Hematopoietic multipotent progenitor cell treated with erythropoietin and hydrocortisone succinate and interleukin-3 and kit ligand, for 17 days (in vitro differentiated cells): Measurements from ENCODE around the gene TUBA3D.
"Not testable (repeated sequence)": the region's sequence is repeated elsewhere in the genome, so short reads cannot be mapped to it uniquely, and the experiment has no call there.

Experiments
- DNase-seq: peaks from one replicate; pipeline ENCODE4 v3.0.0-alpha.2; 2015; ENCODE audit warnings: low spot score

TUBA3D gene

GRCh38 chr2:131483981-131484820 is 8.3 kb downstream of the TUBA3D start:
- DNase-seq: not testable (repeated sequence)

DNA sequence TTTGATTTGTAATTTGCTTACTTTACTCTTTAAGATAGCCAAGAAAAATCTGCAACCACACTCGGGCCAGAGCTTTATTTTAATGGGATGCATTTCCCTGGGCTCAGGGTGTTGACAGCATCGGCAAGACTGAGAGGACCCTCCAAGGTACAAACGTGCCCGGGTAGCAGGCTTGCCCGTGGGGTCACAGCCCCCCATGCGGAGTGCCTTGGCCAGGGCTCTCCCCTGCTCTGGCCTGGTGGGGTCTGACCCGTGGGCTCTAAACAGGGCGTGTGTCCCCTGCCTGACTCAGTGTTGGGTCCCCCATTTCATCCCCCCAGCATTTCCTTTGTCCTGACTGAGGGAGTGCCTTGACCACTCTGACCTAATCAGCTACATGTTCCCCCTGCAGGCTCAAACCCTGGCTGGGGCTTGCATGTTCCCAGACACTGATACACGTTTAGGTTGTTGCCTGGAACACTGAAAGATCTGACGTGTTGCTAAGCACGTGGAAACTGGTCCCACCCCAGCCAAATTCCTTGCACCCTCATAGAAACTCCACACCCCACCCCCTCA is 9.1 kb downstream of the TUBA3D start:
- DNase-seq: not testable (repeated sequence)

- DNase-seq: not testable (repeated sequence)
These were observed 10.4 kb downstream of the TUBA3D start for GRCh38 chr2:131486201-131486902.

DNA sequence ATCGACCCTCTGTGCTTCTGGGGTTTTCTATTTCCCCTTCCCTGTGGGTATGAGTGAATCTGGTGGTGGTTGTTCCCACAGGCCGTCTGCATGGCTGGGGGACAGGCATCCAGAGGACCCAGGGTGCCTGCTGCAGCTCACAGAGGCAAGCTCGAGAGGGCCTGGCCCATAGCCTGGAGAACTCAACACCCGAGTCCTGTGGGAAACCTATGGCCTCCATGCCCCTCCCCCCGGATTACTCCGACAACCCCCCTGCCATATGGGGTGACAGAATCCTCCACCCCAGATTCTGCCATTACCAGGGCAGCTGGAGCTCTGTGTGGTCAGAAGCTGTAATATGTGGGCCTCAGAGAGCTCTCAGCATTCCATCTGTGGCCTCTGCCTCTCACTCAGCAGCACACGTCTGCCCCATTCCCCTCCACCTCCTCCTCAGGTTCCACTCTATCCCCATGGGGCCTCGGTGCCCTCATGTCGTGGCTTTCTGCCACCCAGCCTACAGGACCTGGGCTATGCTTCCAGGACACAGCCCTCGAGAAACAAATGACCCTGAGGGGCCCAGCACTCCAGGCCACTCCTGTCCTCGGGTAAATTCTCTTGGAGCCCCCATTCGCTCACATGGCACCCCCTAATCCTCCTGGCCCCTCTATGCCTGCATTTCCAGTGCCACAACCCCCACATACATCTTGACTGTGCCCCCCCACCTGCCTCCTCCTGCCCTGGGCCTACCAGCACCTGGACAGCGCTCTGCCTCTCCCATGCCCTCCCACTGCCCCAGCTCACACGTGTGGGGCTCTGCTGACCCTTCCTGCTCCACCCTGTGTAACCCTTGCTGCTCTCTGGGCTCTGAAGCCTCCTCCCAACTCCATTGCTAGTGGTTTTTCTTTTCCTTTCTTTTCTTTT is 12.6 kb downstream of the TUBA3D start:
- DNase-seq: no peak

DNA sequence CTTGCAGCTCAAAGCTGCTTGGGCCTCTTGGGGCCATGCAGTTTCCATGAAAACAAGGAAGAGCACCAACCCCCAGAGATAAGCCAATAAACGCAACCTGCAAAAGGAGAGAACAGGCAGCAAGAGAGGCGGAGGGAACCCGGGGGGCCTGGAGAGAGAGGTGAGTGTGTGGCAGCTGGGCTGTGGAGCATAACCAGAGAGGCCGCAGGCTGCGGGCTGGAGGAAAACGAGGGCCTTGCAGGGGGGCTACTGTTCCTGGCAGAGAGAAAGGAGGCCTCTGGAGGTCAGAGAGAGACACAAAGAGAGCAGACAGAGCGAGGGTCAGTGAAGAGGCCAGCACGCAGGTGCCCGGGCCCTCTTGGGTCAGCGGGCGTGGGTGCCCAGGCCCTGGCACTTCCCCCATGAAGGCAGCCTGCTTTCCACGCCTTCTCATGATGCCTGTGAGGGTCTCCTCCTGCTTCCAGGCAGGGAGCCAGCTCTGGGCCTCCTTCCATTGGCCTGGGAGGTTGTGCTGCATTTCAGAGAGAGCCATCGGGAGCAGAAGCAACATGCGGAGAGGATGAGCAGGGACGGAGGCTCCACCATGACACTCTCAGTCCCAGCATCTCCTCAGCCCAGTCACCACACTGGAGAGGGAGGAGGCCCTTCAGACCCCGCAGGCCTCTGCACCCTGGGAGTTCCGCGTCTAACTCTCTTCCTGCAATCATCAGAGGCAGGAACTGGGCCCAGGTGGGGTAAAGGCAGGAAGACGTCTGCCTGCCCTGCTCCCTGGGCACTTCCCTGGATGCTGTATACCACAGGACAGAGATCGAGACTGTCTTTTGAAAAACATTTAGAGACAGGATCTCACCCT is 14.9 kb downstream of the TUBA3D start:
- not testable (repeated sequence) for DNase-seq

- peak; percentile 6 for DNase-seq
These were observed 15.5 kb downstream of the TUBA3D start for GRCh38 chr2:131491469-131491836.

DNA sequence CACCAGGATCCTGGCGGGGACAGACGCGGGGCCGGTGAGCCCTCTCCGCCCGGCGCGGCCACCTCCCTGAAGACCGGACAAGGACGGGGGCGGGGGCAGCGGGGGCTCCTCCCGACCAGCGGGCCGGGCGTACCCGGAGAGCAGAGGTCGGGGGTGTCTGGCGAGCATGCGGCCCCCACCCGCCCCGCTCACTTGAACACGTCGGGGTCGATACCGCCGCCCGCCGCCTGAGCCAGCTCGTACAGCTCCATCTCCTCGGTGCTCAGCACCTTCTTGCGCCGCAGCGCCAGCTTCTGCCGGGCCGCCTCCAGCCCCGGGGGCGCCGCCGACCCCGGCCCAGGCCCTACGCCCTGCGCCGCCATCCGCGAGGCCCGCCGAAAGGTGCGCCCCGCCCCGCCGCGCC is 16.1 kb downstream of the TUBA3D start, which contains the start of gene MZT2A:
MZT2A (minus strand) TSS at position 383 of the 403 bp plus-strand sequence; CDS start at position 362, 21 bp downstream.
- not testable (repeated sequence) for DNase-seq

GRCh38 chr2:131492418-131493198 is 16.7 kb downstream of the TUBA3D start:
- peak; percentile 92 for DNase-seq

DNA sequence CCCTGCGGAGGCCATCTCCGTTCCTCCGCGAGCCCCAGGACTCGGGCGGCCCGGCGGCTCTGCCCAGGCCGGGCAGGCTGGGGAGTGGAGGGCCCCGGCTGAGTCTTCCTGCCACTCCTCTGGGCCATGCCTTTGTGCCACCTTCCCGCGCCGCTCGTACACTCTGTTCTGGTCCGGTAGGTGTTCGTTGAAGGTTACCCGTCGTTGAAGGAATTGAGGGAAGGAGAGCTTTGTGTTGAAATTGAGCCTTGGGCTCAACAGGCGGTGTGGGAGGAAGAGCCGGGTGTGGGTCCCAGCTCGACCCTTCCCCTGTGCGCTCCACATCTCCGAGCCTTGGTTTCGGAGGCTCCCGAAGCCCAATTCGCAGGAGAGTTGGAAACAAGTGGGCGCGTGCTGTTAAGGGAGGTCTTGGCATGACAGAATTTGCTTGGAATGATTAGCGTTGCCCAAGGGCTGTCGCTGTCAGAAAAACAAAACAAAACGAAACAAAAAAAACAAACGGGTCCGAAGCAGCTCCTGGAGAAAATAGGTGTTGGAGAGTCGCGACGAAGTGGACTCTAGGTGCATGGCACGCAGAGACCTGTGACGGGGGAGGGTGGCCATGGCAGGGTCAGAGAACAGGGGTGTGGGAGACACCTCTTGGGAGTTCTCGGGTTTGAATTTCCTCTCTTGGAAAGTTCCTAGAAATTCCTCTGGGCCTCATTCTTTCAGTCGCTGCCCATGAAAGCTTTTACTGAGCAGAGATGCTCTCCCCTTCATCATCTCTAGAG is 17.5 kb downstream of the TUBA3D start:
- peak; percentile 5 for DNase-seq

DNA sequence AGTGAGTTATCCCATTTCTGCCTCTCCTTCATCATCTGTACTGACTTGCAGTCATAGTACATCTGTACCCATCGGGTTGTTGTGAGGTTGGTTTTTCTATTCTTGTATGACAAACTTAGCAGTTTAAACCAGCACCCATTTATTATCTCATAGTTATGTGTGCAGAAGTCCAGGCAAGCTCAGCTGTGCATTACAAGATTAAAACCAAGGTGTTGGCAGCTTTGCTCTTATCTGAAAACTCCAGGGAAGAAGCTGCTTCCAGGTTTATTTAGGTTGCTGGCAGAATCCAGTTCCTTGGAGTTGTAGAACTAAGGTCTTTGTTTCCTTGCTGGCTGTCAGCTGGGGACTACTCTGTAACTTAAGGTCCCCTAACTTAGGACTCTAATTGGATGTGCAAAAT is 19.6 kb downstream of the TUBA3D start:
- DNase-seq: not testable (repeated sequence)

- DNase-seq: not testable (repeated sequence)
These were observed 22.5 kb downstream of the TUBA3D start for GRCh38 chr2:131498321-131498973.

GRCh38 chr2:131503587-131503986 is 27.7 kb downstream of the TUBA3D start:
- not testable (repeated sequence) for DNase-seq

DNA sequence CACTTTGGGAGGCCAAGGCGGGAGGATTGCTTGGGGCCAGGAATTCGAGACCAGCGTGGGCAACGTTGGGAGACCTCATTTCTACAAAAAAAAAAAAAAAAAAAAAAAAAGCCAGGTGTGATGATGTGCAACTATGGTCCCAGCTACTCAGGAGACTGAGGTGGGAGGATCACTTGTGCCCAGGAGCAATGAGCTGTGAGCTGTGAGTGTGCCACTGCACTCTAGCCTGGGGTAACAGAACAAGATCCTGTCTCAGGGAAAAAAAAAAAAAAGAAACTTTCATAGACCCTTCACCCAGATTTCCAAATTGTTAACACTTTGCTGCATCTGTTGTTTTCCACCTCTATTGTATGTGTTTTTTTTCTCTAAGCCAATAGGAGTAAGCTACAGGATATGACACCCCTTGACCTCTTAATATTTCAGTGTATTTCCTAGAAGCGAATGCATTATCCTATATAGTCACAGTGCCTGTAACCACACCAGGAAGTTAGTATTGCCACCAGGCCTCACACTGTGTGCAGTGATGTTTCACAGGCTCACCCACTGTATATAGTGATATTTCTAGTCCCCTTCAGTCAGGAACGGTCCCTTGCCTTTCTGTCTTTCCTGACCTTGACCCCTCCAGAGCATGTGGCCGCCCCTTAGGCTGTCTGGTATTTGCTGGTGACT is 28.3 kb downstream of the TUBA3D start:
- not testable (repeated sequence) for DNase-seq

- no peak for DNase-seq
These were observed 33.7 kb downstream of the TUBA3D start for GRCh38 chr2:131509615-131510014.

DNA sequence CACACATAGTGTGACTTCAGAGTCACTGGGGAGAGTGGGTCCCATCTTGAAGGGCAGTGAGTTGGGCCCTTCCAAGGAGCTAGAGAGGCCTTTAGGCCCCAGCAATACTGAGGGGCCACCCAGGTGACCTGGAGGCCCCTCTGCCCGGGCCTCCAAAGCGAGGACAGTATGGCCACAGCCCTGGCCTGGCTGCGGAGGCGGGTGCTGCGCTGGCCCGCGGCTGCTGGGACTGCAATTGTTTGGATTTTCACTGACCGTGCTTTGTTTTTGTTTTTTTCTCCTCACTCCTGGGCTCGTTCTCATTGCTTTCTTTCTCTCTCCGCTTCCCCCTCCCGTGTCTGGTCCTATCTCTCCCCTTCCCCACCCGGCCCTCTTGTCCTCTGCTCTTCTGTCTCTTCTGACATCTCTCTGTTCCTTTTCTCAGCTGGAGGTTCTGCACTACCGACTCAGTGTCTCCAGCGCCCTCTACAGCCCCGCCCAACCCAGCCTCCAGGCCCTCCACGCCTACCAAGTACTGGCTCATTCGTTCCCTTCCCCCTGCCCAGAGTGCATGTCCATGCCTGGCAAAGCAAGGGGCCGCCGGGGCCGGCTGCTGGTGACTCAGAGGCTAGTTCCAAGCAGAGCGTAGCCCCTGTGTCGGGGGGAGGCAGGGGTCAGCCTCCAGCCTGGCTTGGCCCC is 35.5 kb downstream of the TUBA3D start:
- not testable (repeated sequence) for DNase-seq

DNA sequence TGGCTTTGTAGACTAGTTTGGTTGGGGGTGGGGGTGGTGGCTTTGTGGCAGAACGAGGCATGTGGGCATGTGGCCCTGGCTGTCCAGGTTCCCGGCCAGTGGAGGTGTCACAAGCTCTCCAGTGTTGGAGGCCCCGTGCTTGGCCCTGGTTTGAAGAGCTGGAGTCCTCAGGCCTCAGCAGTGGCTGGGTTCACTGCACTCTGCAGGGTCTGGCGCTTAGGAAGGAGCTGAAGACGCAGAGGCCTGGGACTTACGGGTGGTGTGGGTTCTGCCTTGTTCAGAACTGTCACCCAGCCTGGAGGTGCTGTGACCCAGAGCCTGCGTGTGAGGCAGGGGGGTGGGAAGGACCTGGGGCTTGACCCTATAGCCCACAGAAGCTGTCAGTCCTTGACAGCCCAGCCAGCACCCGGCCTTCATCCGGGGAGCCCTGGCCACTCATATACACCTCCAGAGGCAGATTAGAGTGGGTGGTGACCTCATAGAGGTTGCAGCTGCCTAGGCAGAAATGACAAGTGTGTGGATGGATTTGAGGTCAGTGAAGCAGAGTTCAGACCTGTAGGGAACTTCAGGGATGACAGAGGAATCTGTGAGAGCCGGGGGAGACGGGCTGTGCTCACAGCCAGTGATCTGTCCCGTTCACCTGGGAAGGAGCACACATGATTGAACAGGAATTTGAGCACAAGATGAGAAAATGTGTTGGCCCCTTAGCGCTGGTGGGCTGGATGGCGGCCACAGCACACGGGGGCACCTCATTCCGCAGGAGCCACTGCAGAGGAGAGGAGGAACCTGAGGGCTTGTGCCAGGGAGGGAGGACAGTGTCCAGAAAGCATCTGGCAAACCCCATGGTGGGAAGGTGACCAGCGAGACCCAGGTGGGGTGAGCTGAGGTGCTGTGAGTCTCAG is 36.3 kb downstream of the TUBA3D start:
- not testable (repeated sequence) for DNase-seq
